Left ventricle myocardium inferior (tissue), 1 donor: ENCODE measurements around the gene GANC. TPM values are rescaled to one million over a fixed set of nuclear protein-coding genes. Genes with fewer than 3 reads are reported as not detected.

Experiments
- DNase-seq: peaks from one replicate; pipeline ENCODE4 v3.0.0-alpha.2; 2020
- H3K27ac ChIP-seq: fragments of 200-600 bp; replicated peaks from 2 replicates; pipeline ENCODE4 v1.8.0; 2021
- H3K27me3 ChIP-seq: fragments of 200-600 bp; 2 replicates; pipeline ENCODE4 v1.8.0; 2021; ENCODE audit warnings: low read depth
- H3K36me3 ChIP-seq: fragments of 200-600 bp; 2 replicates; pipeline ENCODE4 v1.8.0; 2021
- H3K4me1 ChIP-seq: fragments of 200-600 bp; 2 replicates; pipeline ENCODE4 v1.8.0; 2021
- H3K4me3 ChIP-seq: fragments of 200-600 bp; 2 replicates; pipeline ENCODE4 v1.8.0; 2021; ENCODE audit warnings: mild to moderate bottlenecking, moderate library complexity
- H3K9me3 ChIP-seq: fragments of 200-600 bp; replicated peaks from 2 replicates; pipeline ENCODE4 v1.8.0; 2021
- intact Hi-C: fragments of 100-400 bp; cut with micrococcal nuclease; formaldehyde crosslinking; loops from one replicate; pipeline ENCODE4 v1.11.0; 2022
- total RNA-seq: library from RNA; stranded (reverse); fragmentation: NEBNext Ultra II Directional; extraction: Animal tissue kit (Norgen Biotek cat#: 25700); gene quantifications from one replicate; pipeline ENCODE4 v1.2.1, GENCODE V29; 2021
- TF ChIP-seq, protein P1 (sequence below): fragments of 200-600 bp; IDR thresholded peaks from 2 replicates; pipeline ENCODE4 v1.8.0; 2021; ENCODE audit warnings: antibody characterized with exemption, mild to moderate bottlenecking, borderline replicate concordance
- donor health status: DM: no; HTN: yes; CAD: no; lungs with severe emphysema.

Gene GANC
- total RNA-seq, 1 donor from 2014 or later = 14.5 TPM

DNA sequence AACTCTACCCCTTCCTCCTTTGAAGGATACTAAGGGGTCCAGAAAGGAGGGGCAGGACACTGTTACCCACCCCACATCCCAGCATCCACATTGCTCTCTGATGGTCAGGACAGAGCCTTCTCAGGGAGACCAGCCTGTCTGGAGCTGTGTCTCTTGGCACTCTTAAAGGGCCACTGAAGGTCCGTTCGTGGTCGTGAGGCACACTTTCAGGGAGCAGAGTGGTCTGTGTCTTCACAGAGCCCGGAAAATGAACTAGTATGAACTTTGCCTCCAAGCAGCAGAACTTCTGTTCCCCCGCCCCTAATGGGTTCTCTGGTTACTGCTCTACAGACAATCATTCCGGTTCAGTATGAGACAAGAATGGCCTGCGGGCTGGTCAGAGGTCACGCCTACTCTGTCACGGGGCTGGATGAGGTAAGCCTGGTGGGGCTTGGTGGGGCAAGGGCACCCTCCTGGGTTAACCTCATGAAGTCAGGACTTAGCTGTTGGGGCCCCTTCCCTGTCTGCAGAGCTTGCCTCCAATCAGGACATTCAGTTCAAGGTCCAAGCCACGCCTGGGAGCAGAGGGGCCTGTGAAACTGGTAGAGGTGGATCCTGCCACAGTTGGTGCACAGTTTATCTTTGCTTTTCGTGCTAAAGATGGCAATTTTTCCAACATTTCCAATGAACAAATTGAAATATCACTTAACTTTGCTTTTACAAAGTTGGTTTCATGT is 119.5 kb downstream of the GANC start:
- H3K36me3 ChIP-seq = peaks cover 4% of the 10 kb centered on the region
- intact Hi-C loops = no loop called here
- no peak overlapping the region for H3K27ac ChIP-seq
- no peak overlapping the region for H3K4me3 ChIP-seq
- H3K4me1 ChIP-seq = peaks cover 18% of the 10 kb centered on the region
- H3K9me3 ChIP-seq = no peaks in the 10 kb centered on the region
- H3K27me3 ChIP-seq = no peaks in the 10 kb centered on the region
- no peak for DNase-seq
- TF ChIP-seq, protein P1, sequence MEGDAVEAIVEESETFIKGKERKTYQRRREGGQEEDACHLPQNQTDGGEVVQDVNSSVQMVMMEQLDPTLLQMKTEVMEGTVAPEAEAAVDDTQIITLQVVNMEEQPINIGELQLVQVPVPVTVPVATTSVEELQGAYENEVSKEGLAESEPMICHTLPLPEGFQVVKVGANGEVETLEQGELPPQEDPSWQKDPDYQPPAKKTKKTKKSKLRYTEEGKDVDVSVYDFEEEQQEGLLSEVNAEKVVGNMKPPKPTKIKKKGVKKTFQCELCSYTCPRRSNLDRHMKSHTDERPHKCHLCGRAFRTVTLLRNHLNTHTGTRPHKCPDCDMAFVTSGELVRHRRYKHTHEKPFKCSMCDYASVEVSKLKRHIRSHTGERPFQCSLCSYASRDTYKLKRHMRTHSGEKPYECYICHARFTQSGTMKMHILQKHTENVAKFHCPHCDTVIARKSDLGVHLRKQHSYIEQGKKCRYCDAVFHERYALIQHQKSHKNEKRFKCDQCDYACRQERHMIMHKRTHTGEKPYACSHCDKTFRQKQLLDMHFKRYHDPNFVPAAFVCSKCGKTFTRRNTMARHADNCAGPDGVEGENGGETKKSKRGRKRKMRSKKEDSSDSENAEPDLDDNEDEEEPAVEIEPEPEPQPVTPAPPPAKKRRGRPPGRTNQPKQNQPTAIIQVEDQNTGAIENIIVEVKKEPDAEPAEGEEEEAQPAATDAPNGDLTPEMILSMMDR = no peak

DNA sequence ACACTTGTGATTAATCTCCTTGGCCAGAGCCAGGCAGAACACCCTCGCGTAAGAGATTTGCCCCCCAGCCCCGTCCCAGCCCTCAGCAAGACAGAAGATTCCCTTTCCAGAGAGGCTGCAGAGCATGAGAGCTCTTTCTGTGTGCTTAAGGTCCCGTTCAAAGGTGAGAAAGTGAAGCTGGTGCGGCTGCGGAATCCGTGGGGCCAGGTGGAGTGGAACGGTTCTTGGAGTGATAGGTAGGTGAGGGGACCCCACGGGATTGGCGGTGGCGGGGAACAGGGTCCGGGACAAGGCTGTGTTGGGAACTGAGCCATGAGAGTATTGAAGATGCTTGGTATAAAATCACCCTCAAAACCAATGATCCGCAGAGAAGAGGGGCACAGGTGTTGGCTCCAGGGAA is 121.1 kb downstream of the GANC start:
- no peak overlapping the region for H3K27ac ChIP-seq
- no peak overlapping the region for H3K4me3 ChIP-seq
- TF ChIP-seq, protein P1 = no peak
- peaks cover 6% of the 10 kb centered on the region for H3K36me3 ChIP-seq
- H3K9me3 ChIP-seq = no peaks in the 10 kb centered on the region
- no peak for DNase-seq
- no peaks in the 10 kb centered on the region for H3K27me3 ChIP-seq
- H3K4me1 ChIP-seq = peaks cover 2% of the 10 kb centered on the region
- intact Hi-C loops = no loop called here

DNA sequence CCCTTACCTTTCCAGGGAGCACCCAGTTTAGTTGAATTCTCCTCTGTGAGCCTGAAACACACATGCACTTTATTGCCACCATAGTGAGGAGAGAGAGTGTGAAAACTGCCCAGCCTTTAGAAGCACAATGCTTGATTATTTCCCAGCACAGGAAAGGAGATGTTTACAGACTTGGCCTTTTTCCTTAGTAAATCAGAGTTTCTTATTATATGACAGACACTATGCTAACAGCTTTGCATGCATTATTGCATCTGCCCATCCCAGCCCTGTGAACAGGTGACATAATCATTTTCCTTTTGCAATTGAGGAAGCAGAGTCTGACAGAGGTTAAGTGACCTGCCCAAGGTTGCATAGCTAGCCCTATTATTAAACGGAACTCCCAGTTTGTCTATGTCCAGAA is 122.8 kb downstream of the GANC start:
- Histone ChIP-seq H3K9me3 (no peaks in the 10 kb centered on the region), H3K36me3 (peaks cover 12% of the 10 kb centered on the region), H3K4me1 (no peaks in the 10 kb centered on the region), H3K27me3 (no peaks in the 10 kb centered on the region), H3K4me3 (no peak overlapping the region), H3K27ac (no peak overlapping the region)
- DNase-seq = no peak
- TF ChIP-seq, protein P1 = no peak
- intact Hi-C loops = no loop called here

DNA sequence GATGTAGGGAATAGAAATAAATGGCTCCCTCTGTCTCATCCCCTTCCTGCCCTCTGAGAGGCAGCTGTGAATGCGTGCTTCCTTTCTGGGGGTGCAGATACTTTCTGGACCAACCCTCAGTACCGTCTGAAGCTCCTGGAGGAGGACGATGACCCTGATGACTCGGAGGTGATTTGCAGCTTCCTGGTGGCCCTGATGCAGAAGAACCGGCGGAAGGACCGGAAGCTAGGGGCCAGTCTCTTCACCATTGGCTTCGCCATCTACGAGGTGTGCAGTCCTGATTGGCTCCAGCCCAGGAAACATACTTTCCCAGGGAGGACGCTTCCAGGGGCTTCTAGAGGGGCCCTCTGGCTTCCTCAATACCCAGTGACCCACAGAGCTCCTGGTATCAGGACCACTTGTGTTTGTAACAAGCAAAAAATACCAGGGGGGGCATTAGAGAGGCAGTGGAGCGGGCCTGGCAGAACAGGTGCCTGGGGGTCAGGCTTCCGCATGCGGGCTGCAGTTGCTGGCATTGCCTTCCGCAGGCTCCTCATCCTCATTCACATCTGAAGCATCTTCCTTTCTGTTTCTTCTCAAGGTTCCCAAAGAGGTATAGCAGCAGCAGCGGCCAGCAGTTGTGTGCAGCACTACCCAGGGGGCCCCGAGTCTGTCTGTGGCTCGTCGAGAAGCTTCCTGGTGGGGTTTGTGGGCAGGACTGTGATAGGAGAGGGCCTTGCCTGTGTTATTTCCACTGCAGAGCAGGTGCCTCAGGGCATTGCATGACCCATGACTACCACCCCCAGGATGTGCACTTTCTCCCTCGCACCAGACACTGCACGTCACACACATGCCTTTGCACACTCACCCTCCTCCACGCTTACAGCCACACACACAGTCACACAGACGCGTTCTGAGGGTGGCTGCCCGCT is 128.8 kb downstream of the GANC start:
- Histone ChIP-seq H3K4me1 (no peaks in the 10 kb centered on the region), H3K9me3 (no peaks in the 10 kb centered on the region), H3K36me3 (peaks cover 25% of the 10 kb centered on the region), H3K27ac (no peak overlapping the region), H3K27me3 (no peaks in the 10 kb centered on the region), H3K4me3 (no peak overlapping the region)
- intact Hi-C loops = no loop called here
- no peak for DNase-seq
- TF ChIP-seq, protein P1 = no peak

DNA sequence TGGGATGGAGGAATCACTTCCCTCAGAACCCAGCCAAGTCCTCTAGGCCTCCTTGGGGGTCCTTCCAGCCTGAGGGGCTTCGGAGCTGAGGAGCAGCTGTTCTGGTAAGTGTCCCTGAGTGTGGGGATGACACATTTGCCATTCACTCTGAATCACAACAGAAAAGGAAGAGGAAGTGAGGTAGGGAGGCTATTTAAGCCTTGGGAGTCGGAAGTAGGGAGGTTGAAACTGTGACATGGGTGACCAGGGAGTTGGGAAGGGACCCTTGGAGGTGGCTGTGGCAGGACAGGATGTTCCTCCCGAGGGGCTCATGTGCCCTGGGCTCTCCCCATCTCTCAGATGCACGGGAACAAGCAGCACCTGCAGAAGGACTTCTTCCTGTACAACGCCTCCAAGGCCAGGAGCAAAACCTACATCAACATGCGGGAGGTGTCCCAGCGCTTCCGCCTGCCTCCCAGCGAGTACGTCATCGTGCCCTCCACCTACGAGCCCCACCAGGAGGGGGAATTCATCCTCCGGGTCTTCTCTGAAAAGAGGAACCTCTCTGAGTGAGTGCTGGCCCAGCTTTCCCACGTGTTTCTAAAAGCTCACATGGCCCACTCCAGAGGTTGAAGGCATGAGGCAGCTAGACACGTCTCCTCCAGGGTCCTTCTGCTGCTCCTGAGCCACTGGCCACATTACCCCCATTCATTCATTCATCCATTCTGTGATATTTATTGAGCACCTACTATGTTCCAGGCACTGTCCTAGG is 129.6 kb downstream of the GANC start:
- DNase-seq = no peak
- H3K9me3 ChIP-seq = no peaks in the 10 kb centered on the region
- intact Hi-C loops = no loop called here
- H3K4me3 ChIP-seq = no peak overlapping the region
- H3K27me3 ChIP-seq = no peaks in the 10 kb centered on the region
- H3K36me3 ChIP-seq = peaks cover 22% of the 10 kb centered on the region
- no peaks in the 10 kb centered on the region for H3K4me1 ChIP-seq
- TF ChIP-seq, protein P1 = no peak
- H3K27ac ChIP-seq = no peak overlapping the region
